DOHH2 (cell line): ENCODE data around the gene SHC3.

Experiments used
- H3F3A ChIP-seq: fragments of 200-600 bp; sonication (generic), shearing (Covaris generic); 2 replicates; pipeline ENCODE4 v1.6.0; 2016; ENCODE audit warnings: antibody characterized with exemption, mild to moderate bottlenecking; ENCODE audit not compliant: control insufficient read depth, insufficient read depth
- H3K27ac ChIP-seq: fragments of 200-600 bp; sonication (generic); 2 replicates; pipeline ENCODE4 v1.5.1; 2014; ENCODE audit warnings: low read depth, mild to moderate bottlenecking, low read length, moderate library complexity
- H3K27me3 ChIP-seq: fragments of 200-600 bp; sonication (generic); 2 replicates; pipeline ENCODE4 v1.6.1; 2014; ENCODE audit warnings: mild to moderate bottlenecking, low read length, mixed read lengths; ENCODE audit not compliant: control insufficient read depth
- H3K36me3 ChIP-seq: fragments of 200-600 bp; sonication (generic); 2 replicates; pipeline ENCODE4 v1.6.1; 2014; ENCODE audit warnings: mild to moderate bottlenecking, low read length, moderate library complexity, mixed read lengths; ENCODE audit not compliant: control insufficient read depth
- H3K4me1 ChIP-seq: fragments of 200-600 bp; sonication (generic); 2 replicates; pipeline ENCODE4 v1.6.1; 2014; ENCODE audit warnings: mild to moderate bottlenecking, low read length, mixed read lengths; ENCODE audit not compliant: control insufficient read depth
- H3K4me2 ChIP-seq: fragments of 200-600 bp; sonication (generic); 2 replicates; pipeline ENCODE4 v1.6.0; 2014; ENCODE audit warnings: mild to moderate bottlenecking, low read length, moderate library complexity
- H3K4me3 ChIP-seq: fragments of 200-600 bp; sonication (generic); 2 replicates; pipeline ENCODE4 v1.5.1; 2014; ENCODE audit warnings: mild to moderate bottlenecking, low read length, mixed read lengths
- H3K79me2 ChIP-seq: fragments of 200-600 bp; sonication (generic); 2 replicates; pipeline ENCODE4 v1.6.1; 2014; ENCODE audit warnings: mild to moderate bottlenecking, low read length, mixed read lengths; ENCODE audit not compliant: control insufficient read depth
- H3K9me2 ChIP-seq: fragments of 200-600 bp; sonication (generic); replicated peaks from 2 replicates; pipeline ENCODE4 v1.6.1; 2014; ENCODE audit warnings: mild to moderate bottlenecking, low read length, mixed read lengths; ENCODE audit not compliant: control insufficient read depth
- H3K9me3 ChIP-seq: fragments of 200-600 bp; sonication (generic); 2 replicates; pipeline ENCODE4 v1.6.1; 2014; ENCODE audit warnings: antibody characterized with exemption, low read length, mixed read lengths; ENCODE audit not compliant: control insufficient read depth, insufficient read depth
- H4K20me1 ChIP-seq: fragments of 200-600 bp; sonication (generic); 2 replicates; pipeline ENCODE4 v1.6.0; 2014; ENCODE audit warnings: low read depth, mild to moderate bottlenecking, antibody characterized with exemption, low read length, moderate library complexity; ENCODE audit not compliant: control insufficient read depth, insufficient read depth
- CTCF ChIP-seq: fragments of 200-600 bp; sonication (generic); IDR thresholded peaks from one replicate; pipeline ENCODE4 v1.5.1; 2014; ENCODE audit warnings: antibody characterized with exemption, mild to moderate bottlenecking, low read depth, low read length; ENCODE audit not compliant: poor library complexity, severe bottlenecking
- EZH2phosphoT487 ChIP-seq: fragments of 200-600 bp; sonication (generic); IDR thresholded peaks from 2 replicates; pipeline ENCODE4 v1.6.1; 2017; ENCODE audit warnings: borderline replicate concordance, mild to moderate bottlenecking, antibody characterized with exemption, low read length, moderate library complexity, mixed read lengths

The SHC3 gene

GRCh38 chr9:89066835-89067234 lies 111.8 kb downstream of the SHC3 start:
- Histone ChIP-seq H3F3A (no peaks in the 10 kb centered on the region), H3K79me2 (no peaks in the 10 kb centered on the region), H3K27me3 (0 out of 2 replicates have a peak, but pooled peaks cover 2% of the 10 kb centered on the region), H3K4me2 (no peak overlapping the region), H3K9me2 (no peaks in the 10 kb centered on the region), H3K9me3 (no peaks in the 10 kb centered on the region), H3K4me1 (no peaks in the 10 kb centered on the region), H3K36me3 (no peaks in the 10 kb centered on the region), H4K20me1 (no peaks in the 10 kb centered on the region), H3K27ac (no peak overlapping the region), H3K4me3 (no peak overlapping the region)
- no peak for TF ChIP-seq EZH2phosphoT487
- no peak for TF ChIP-seq CTCF

- Histone ChIP-seq H4K20me1 (no peaks in the 10 kb centered on the region), H3K36me3 (no peaks in the 10 kb centered on the region), H3F3A (no peaks in the 10 kb centered on the region), H3K79me2 (no peaks in the 10 kb centered on the region), H3K4me1 (no peaks in the 10 kb centered on the region), H3K27ac (no peak overlapping the region), H3K4me2 (no peak overlapping the region), H3K4me3 (no peak overlapping the region), H3K9me2 (no peaks in the 10 kb centered on the region), H3K27me3 (0 out of 2 replicates have a peak, but pooled peaks cover 2% of the 10 kb centered on the region), H3K9me3 (no peaks in the 10 kb centered on the region)
- TF ChIP-seq CTCF: no peak
- TF ChIP-seq EZH2phosphoT487: no peak
Observed at GRCh38 chr9:89065921-89066320, 112.7 kb downstream of the SHC3 start.

- Histone ChIP-seq H3K79me2 (no peaks in the 10 kb centered on the region), H3K4me3 (no peak overlapping the region), H3K9me2 (no peaks in the 10 kb centered on the region), H3K27ac (no peak overlapping the region), H3K4me2 (no peak overlapping the region), H3F3A (no peaks in the 10 kb centered on the region), H3K27me3 (no peaks in the 10 kb centered on the region), H3K9me3 (no peaks in the 10 kb centered on the region), H3K36me3 (no peaks in the 10 kb centered on the region), H4K20me1 (no peaks in the 10 kb centered on the region), H3K4me1 (no peaks in the 10 kb centered on the region)
- TF ChIP-seq CTCF (no peak), EZH2phosphoT487 (no peak)
Observed at GRCh38 chr9:89060790-89061189, 117.8 kb downstream of the SHC3 start.
